ENCODE measurements around the gene CFI.

DNA sequence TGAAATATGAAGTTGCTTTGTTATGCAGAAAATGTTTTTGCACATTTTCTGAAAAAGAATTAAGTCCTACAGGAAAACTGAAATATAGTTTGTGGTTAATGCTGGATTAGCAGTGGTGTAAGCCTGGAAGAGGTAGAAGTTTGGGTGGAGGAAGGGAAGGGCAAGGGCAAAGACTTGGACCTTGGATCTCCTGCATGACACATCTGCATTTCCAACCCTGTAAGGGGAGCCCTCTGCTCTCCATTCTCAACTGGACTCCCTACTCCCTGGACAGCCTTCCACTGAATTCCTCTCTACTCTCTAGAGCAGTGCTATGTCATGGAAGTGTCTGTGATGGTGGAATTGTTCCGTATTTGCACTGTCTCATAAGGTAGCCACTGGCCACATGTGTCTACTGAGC, 103.1 kb downstream of the CFI start:
- TF ChIP-seq RAD21 (IDR thresholded peaks at IDR 0.05; ENCODE audit: low read length) (no peak), SMC3 (IDR thresholded peaks at IDR 0.05; ENCODE audit: low read depth, low read length) (no peak), POLR2A (IDR thresholded peaks at IDR 0.05; ENCODE audit: low read depth, low read length) (no peak), BHLHE40 (IDR thresholded peaks at IDR 0.05; ENCODE audit: low read depth, low read length) (no peak)
- TF ChIP-seq, protein P1, sequence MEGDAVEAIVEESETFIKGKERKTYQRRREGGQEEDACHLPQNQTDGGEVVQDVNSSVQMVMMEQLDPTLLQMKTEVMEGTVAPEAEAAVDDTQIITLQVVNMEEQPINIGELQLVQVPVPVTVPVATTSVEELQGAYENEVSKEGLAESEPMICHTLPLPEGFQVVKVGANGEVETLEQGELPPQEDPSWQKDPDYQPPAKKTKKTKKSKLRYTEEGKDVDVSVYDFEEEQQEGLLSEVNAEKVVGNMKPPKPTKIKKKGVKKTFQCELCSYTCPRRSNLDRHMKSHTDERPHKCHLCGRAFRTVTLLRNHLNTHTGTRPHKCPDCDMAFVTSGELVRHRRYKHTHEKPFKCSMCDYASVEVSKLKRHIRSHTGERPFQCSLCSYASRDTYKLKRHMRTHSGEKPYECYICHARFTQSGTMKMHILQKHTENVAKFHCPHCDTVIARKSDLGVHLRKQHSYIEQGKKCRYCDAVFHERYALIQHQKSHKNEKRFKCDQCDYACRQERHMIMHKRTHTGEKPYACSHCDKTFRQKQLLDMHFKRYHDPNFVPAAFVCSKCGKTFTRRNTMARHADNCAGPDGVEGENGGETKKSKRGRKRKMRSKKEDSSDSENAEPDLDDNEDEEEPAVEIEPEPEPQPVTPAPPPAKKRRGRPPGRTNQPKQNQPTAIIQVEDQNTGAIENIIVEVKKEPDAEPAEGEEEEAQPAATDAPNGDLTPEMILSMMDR (conservative IDR thresholded peaks at IDR 0.05; ENCODE audit: low read depth, low read length), result no peak
